Measurements from ENCODE around the gene VWA1. TPM values are rescaled to one million over a fixed set of nuclear protein-coding genes. Genes with fewer than 3 reads are reported as not detected.
"Not testable (repeated sequence)": the region's sequence is repeated elsewhere in the genome, so short reads cannot be mapped to it uniquely, and the experiment has no call there.

The VWA1 gene
- total RNA-seq, 5 donors from 2014 or later (not counting 1 experiment from before 2014, with no cell fraction given): 0.15 to 0.54 (median 0.26) TPM; not detected in 2

DNA sequence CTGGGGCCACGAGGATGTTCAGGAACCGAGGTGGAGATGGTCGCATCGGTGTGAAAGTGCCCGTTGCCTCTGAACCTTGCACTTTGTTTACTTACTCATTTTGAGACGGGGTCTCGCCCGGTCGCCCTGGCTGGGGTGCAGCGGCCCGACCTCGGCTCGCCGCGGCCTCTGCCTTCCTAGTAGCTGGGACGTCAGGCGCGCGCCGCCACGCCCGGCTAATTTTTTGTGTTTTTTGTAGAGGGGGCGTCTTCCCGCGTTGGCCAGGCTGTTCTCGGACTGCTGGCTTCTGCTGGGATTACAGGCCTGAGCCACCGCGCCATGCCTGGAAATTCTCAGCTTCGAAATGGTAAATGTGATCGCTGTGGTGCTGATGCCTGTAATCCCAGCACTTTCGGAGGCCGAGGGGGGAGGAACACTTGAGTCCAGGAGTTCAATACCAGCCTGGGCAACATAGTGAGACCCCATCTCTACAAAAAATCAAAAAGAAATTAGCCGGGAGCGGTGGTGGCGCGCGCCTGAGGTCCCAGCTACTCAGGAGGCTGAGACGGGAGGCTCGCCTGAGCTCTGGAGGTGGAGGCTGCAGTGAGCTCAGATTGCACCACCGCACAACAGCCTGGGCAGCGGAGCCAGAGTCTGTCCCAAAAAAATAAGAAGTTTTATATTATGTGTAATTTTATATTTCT, 27.7 kb upstream of the VWA1 start:
- Mint-ChIP-seq H3K36me3 (peaks cover 16% of the 10 kb centered on the region), H3K9me3 (peaks cover 0 to 3% (median 0%) of the 10 kb centered on the region in 3 donors), H3K27ac (peak overlapping the region; percentile 61 to 78), H3K4me1 (peaks cover 33 to 46% (median 39%) of the 10 kb centered on the region in 3 donors), H3K27me3 (no peaks in the 10 kb centered on the region), H3K4me3 (peak overlapping the region; percentile 77 to 95 (median 89))
- Histone ChIP-seq H3K4me1 (ENCODE audit: control insufficient read depth in 1 of 2, extremely low read depth in 1 of 2, insufficient read depth in 2 of 2, low read length in 2 of 2) (peaks cover 11 to 40% of the 10 kb centered on the region in 2 experiments), H3K4me3 (ENCODE audit: control insufficient read depth in 1 of 2, extremely low read depth in 1 of 2, low read length in 1 of 2) (peak overlapping the region; percentile 76 to 85), H3K9me3 (no peaks in the 10 kb centered on the region), H3K36me3 (ENCODE audit: control insufficient read depth in 2 of 2, extremely low read depth in 1 of 2, insufficient read depth in 1 of 2, low read length in 1 of 2) (peaks cover 4 to 28% of the 10 kb centered on the region in 2 donors), H3K27ac (ENCODE audit: low read length) (peak overlapping the region; percentile 67), H3K27me3 (replicated peaks in 1 of 2; ENCODE audit: control insufficient read depth in 2 of 2, extremely low read depth in 1 of 2, insufficient read depth in 2 of 2, low read length in 1 of 2) (no peaks in the 10 kb centered on the region)
- DNase-seq (peak in 3 of 35 experiments; percentile 7 to 26 (median 14)), ATAC-seq (replicated peaks in 1 of 4) (peak in 3 of 4 experiments; percentile 13 to 18 (median 15))
- POLR2A ChIA-PET: no interaction called here
- CTCF ChIA-PET: interaction anchor here in 1 of 2 donors (0.8 to 1.2 kb wide), 3 partner anchors 9 to 97 kb away, joined by 3 to 8 read pairs (median 5); partner anchors contain the start of genes AURKAIP1 and CCNL2
- WGBS (ENCODE audit: insufficient coverage): 12% methylated on average over 24 of the region's 41 CpGs

GRCh38 chr1:1410238-1410637, 25.3 kb upstream of the VWA1 start:
- H3K36me3 Mint-ChIP-seq; H3K4me3 ChIP-seq (ENCODE audit: control insufficient read depth in 1 of 2, extremely low read depth in 1 of 2, low read length in 1 of 2); H3K27ac ChIP-seq (ENCODE audit: low read length); H3K27me3 Mint-ChIP-seq; H3K9me3 Mint-ChIP-seq; H3K27ac Mint-ChIP-seq; DNase-seq; H3K27me3 ChIP-seq (replicated peaks in 1 of 2; ENCODE audit: control insufficient read depth in 2 of 2, extremely low read depth in 1 of 2, insufficient read depth in 2 of 2, low read length in 1 of 2); CTCF ChIA-PET; H3K4me3 Mint-ChIP-seq; H3K9me3 ChIP-seq; ATAC-seq (replicated peaks in 1 of 4): not testable (repeated sequence)
- Histone ChIP-seq H3K4me1 (ENCODE audit: control insufficient read depth in 1 of 2, extremely low read depth in 1 of 2, insufficient read depth in 2 of 2, low read length in 2 of 2) (peaks cover 11 to 33% of the 10 kb centered on the region in 2 experiments), H3K36me3 (ENCODE audit: control insufficient read depth in 2 of 2, extremely low read depth in 1 of 2, insufficient read depth in 1 of 2, low read length in 1 of 2) (peaks cover 0 to 12% of the 10 kb centered on the region in 2 donors)
- H3K4me1 Mint-ChIP-seq: peaks cover 25 to 35% (median 32%) of the 10 kb centered on the region in 3 donors
- no CpG with 5 or more reads among the region's 8 CpGs for WGBS (ENCODE audit: insufficient coverage)
- POLR2A ChIA-PET: interaction anchor here in 1 of 2 donors (0.6 kb wide), 1 partner anchor 13 kb away, joined by 3 read pairs; no protein-coding TSS in a partner anchor

GRCh38 chr1:1411626-1412025, 23.9 kb upstream of the VWA1 start:
- POLR2A ChIA-PET: no interaction called here
- DNase-seq (no peak), ATAC-seq (replicated peaks in 1 of 4) (no peak)
- H3K36me3 ChIP-seq (ENCODE audit: control insufficient read depth in 2 of 2, extremely low read depth in 1 of 2, insufficient read depth in 1 of 2, low read length in 1 of 2): no peaks in the 10 kb centered on the region
- H3K4me3 ChIP-seq (ENCODE audit: control insufficient read depth in 1 of 2, extremely low read depth in 1 of 2, low read length in 1 of 2): no peak overlapping the region
- peaks cover 13 to 22% (median 21%) of the 10 kb centered on the region in 3 donors for H3K4me1 Mint-ChIP-seq
- no peak overlapping the region for H3K27ac ChIP-seq (ENCODE audit: low read length)
- no peak overlapping the region for H3K4me3 Mint-ChIP-seq
- H3K36me3 Mint-ChIP-seq: no peaks in the 10 kb centered on the region
- H3K27ac Mint-ChIP-seq: peak overlapping the region in 1 of 2 donors; percentile 31
- peaks cover 0 to 5% (median 0%) of the 10 kb centered on the region in 3 donors for H3K9me3 Mint-ChIP-seq
- peaks cover 6 to 19% of the 10 kb centered on the region in 2 experiments for H3K4me1 ChIP-seq (ENCODE audit: control insufficient read depth in 1 of 2, extremely low read depth in 1 of 2, insufficient read depth in 2 of 2, low read length in 2 of 2)
- H3K27me3 Mint-ChIP-seq: no peaks in the 10 kb centered on the region
- CTCF ChIA-PET: no interaction called here
- no peaks in the 10 kb centered on the region for H3K27me3 ChIP-seq (replicated peaks in 1 of 2; ENCODE audit: control insufficient read depth in 2 of 2, extremely low read depth in 1 of 2, insufficient read depth in 2 of 2, low read length in 1 of 2)
- 97% methylated on average over 12 of the region's 13 CpGs for WGBS (ENCODE audit: insufficient coverage)
- no peaks in the 10 kb centered on the region for H3K9me3 ChIP-seq

- H3K27me3 Mint-ChIP-seq, CTCF ChIA-PET: not testable (repeated sequence)
- WGBS (ENCODE audit: insufficient coverage): 96% methylated on average over 5 of the region's 11 CpGs
Observed at GRCh38 chr1:1412311-1412902, 23.1 kb upstream of the VWA1 start.

DNA sequence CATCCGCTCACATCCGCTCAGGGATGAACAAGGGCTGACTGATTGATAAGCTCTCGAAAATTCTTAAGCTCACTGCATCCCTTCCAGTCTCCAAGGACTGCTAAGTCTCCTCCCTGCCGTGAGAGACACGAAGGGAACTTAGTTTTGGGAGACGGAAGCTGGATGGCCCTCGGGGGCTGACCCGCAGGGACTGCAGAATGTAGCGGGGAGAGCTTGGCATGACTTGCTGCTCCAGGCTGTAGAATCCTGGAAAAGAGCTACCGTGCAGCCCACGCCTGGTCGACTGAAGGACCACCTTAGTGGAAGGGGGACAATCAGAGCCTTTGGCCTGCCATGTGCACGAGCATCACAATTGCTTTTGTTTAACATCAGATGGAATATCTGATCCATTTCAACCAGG, 19.7 kb upstream of the VWA1 start:
- peaks cover 0 to 4% of the 10 kb centered on the region in 2 donors for H3K27me3 Mint-ChIP-seq
- CTCF ChIA-PET: no interaction called here

More at GRCh38 chr1:1412311-1412902, 23.1 kb upstream of the VWA1 start:
- ATAC-seq (replicated peaks in 1 of 4); DNase-seq; H3K9me3 Mint-ChIP-seq; H3K27ac Mint-ChIP-seq; H3K36me3 ChIP-seq (ENCODE audit: control insufficient read depth in 2 of 2, extremely low read depth in 1 of 2, insufficient read depth in 1 of 2, low read length in 1 of 2); H3K9me3 ChIP-seq; H3K27ac ChIP-seq (ENCODE audit: low read length); POLR2A ChIA-PET; H3K36me3 Mint-ChIP-seq; H3K4me3 Mint-ChIP-seq; H3K27me3 ChIP-seq (replicated peaks in 1 of 2; ENCODE audit: control insufficient read depth in 2 of 2, extremely low read depth in 1 of 2, insufficient read depth in 2 of 2, low read length in 1 of 2); H3K4me3 ChIP-seq (ENCODE audit: control insufficient read depth in 1 of 2, extremely low read depth in 1 of 2, low read length in 1 of 2): not testable (repeated sequence)
- H3K4me1 ChIP-seq (ENCODE audit: control insufficient read depth in 1 of 2, extremely low read depth in 1 of 2, insufficient read depth in 2 of 2, low read length in 2 of 2): peaks cover 6 to 18% of the 10 kb centered on the region in 2 experiments
- H3K4me1 Mint-ChIP-seq: peaks cover 13 to 19% (median 18%) of the 10 kb centered on the region in 3 donors

DNA sequence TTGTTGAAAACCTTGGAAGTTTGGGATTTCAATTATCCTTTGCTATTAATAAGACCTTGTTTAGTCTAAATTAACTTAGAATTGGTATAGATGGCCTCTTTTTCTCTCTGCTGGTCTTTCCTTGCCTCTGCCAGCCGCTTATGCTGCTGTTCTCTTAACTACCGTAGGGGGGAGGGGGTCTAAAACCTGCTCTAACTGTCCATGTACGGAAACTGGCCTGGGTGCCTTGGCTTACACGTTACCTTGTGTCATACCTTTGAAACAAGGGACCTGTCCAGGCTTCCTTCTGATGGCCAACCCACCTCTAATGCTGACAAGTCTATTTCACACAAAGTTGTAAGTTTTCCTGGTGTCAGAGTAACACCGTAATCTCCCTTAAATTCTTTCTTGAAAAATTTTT, 18.1 kb upstream of the VWA1 start:
- H3K4me3 ChIP-seq (ENCODE audit: control insufficient read depth in 1 of 2, extremely low read depth in 1 of 2, low read length in 1 of 2); H3K27ac Mint-ChIP-seq; H3K4me3 Mint-ChIP-seq; ATAC-seq (replicated peaks in 1 of 4); POLR2A ChIA-PET; H3K9me3 ChIP-seq; DNase-seq; H3K36me3 ChIP-seq (ENCODE audit: control insufficient read depth in 2 of 2, extremely low read depth in 1 of 2, insufficient read depth in 1 of 2, low read length in 1 of 2); CTCF ChIA-PET; H3K9me3 Mint-ChIP-seq; H3K4me1 Mint-ChIP-seq; H3K27ac ChIP-seq (ENCODE audit: low read length); H3K4me1 ChIP-seq (ENCODE audit: control insufficient read depth in 1 of 2, extremely low read depth in 1 of 2, insufficient read depth in 2 of 2, low read length in 2 of 2); H3K36me3 Mint-ChIP-seq: not testable (repeated sequence)
- H3K27me3 Mint-ChIP-seq: peaks cover 4 to 13% of the 10 kb centered on the region in 2 donors
- WGBS (ENCODE audit: insufficient coverage): no CpG with 5 or more reads among the region's 5 CpGs
- H3K27me3 ChIP-seq (replicated peaks in 1 of 2; ENCODE audit: control insufficient read depth in 2 of 2, extremely low read depth in 1 of 2, insufficient read depth in 2 of 2, low read length in 1 of 2): peaks cover 0 to 27% of the 10 kb centered on the region in 2 experiments

More for the DNA sequence above, 19.7 kb upstream of the VWA1 start:
- no peaks in the 10 kb centered on the region for H3K9me3 ChIP-seq
- peaks cover 0 to 11% of the 10 kb centered on the region in 2 experiments for H3K27me3 ChIP-seq (replicated peaks in 1 of 2; ENCODE audit: control insufficient read depth in 2 of 2, extremely low read depth in 1 of 2, insufficient read depth in 2 of 2, low read length in 1 of 2)
- DNase-seq (no peak), ATAC-seq (replicated peaks in 1 of 4) (no peak)
- no peak overlapping the region for H3K27ac ChIP-seq (ENCODE audit: low read length)
- H3K9me3 Mint-ChIP-seq: peaks cover 0 to 5% (median 0%) of the 10 kb centered on the region in 3 donors
- no peaks in the 10 kb centered on the region for H3K36me3 Mint-ChIP-seq
- 89% methylated on average over 10 of the region's 13 CpGs for WGBS (ENCODE audit: insufficient coverage)
- H3K4me1 Mint-ChIP-seq: peaks cover 2 to 6% (median 5%) of the 10 kb centered on the region in 3 donors
- no peak overlapping the region for H3K27ac Mint-ChIP-seq
- H3K4me1 ChIP-seq (ENCODE audit: control insufficient read depth in 1 of 2, extremely low read depth in 1 of 2, insufficient read depth in 2 of 2, low read length in 2 of 2): peaks cover 0 to under 1% of the 10 kb centered on the region in 2 experiments
- POLR2A ChIA-PET: no interaction called here
- H3K4me3 ChIP-seq (ENCODE audit: control insufficient read depth in 1 of 2, extremely low read depth in 1 of 2, low read length in 1 of 2): no peak overlapping the region
- H3K36me3 ChIP-seq (ENCODE audit: control insufficient read depth in 2 of 2, extremely low read depth in 1 of 2, insufficient read depth in 1 of 2, low read length in 1 of 2): no peaks in the 10 kb centered on the region
- H3K4me3 Mint-ChIP-seq: no peak overlapping the region
